HG03175 (cell line): ENCODE data around the gene NRXN3.

Experiments used
- ATAC-seq: cut with Tn5 transposase; IDR thresholded peaks from one replicate; pipeline ENCODE4 v1.9.1; 2021; ENCODE audit warnings: mild to moderate bottlenecking, moderate library complexity; ENCODE audit not compliant: unreplicated experiment

Gene NRXN3

GRCh38 chr14:79631276-79631675 lies 1461.1 kb downstream of the NRXN3 start:
- ATAC-seq: no peak

GRCh38 chr14:79638672-79639266 lies 1468.6 kb downstream of the NRXN3 start:
- no peak for ATAC-seq

GRCh38 chr14:79639613-79640012 lies 1469.4 kb downstream of the NRXN3 start:
- ATAC-seq: no peak

GRCh38 chr14:79641371-79641770 lies 1471.2 kb downstream of the NRXN3 start:
- no peak for ATAC-seq

- ATAC-seq: no peak
These were observed 1473.0 kb downstream of the NRXN3 start for GRCh38 chr14:79643132-79643531.

- no peak for ATAC-seq
These were observed 1475.7 kb downstream of the NRXN3 start for GRCh38 chr14:79645753-79646362.

GRCh38 chr14:79649856-79650255 lies 1479.7 kb downstream of the NRXN3 start:
- no peak for ATAC-seq

- no peak for ATAC-seq
These were observed 1482.5 kb downstream of the NRXN3 start for GRCh38 chr14:79652513-79653307.

GRCh38 chr14:79656056-79656455 lies 1485.9 kb downstream of the NRXN3 start:
- no peak for ATAC-seq

GRCh38 chr14:79656496-79656895 lies 1486.3 kb downstream of the NRXN3 start:
- no peak for ATAC-seq

GRCh38 chr14:79658221-79658620 lies 1488.0 kb downstream of the NRXN3 start:
- ATAC-seq: no peak

GRCh38 chr14:79658769-79659168 lies 1488.6 kb downstream of the NRXN3 start:
- ATAC-seq: no peak

- no peak for ATAC-seq
These were observed 1490.1 kb downstream of the NRXN3 start for GRCh38 chr14:79660053-79660939.

GRCh38 chr14:79661752-79662151 lies 1491.6 kb downstream of the NRXN3 start:
- ATAC-seq: no peak

- no peak for ATAC-seq
These were observed 1493.3 kb downstream of the NRXN3 start for GRCh38 chr14:79663453-79663852.

- ATAC-seq: no peak
These were observed 1495.4 kb downstream of the NRXN3 start for GRCh38 chr14:79665556-79665955.

- ATAC-seq: no peak
These were observed 1498.8 kb downstream of the NRXN3 start for GRCh38 chr14:79668951-79669350.

GRCh38 chr14:79670811-79671210 lies 1500.6 kb downstream of the NRXN3 start:
- ATAC-seq: no peak

GRCh38 chr14:79680087-79680486 lies 1509.9 kb downstream of the NRXN3 start:
- ATAC-seq: no peak

- ATAC-seq: no peak
These were observed 1516.0 kb downstream of the NRXN3 start for GRCh38 chr14:79686196-79686595.

- no peak for ATAC-seq
These were observed 1520.8 kb downstream of the NRXN3 start for GRCh38 chr14:79690960-79691359.
